WERI-Rb-1 (cell line): ENCODE data around the gene CCL3.
"Not testable (repeated sequence)": the region's sequence is repeated elsewhere in the genome, so short reads cannot be mapped to it uniquely, and the experiment has no call there.

Experiments
- DNase-seq: peaks from one replicate; pipeline ENCODE4 v3.0.0-alpha.2; 2020
- H3K27ac ChIP-seq: fragments of 250-450 bp; sonication (Bioruptor Pico); 2 replicates; pipeline ENCODE4 v1.5.1; 2020; ENCODE audit warnings: mild to moderate bottlenecking, moderate library complexity
- H3K27me3 ChIP-seq: fragments of 250-450 bp; sonication (Bioruptor Pico); 2 replicates; pipeline ENCODE4 v1.5.1; 2021; ENCODE audit warnings: mild to moderate bottlenecking, low read depth, moderate library complexity; ENCODE audit not compliant: insufficient read depth, severe bottlenecking
- H3K36me3 ChIP-seq: fragments of 250-450 bp; sonication (Bioruptor Pico); 2 replicates; pipeline ENCODE4 v1.5.1; 2020; ENCODE audit warnings: mild to moderate bottlenecking, moderate library complexity
- H3K4me3 ChIP-seq: 2 replicates; pipeline ENCODE4 v1.5.1; 2011; ENCODE audit warnings: low read depth, mild to moderate bottlenecking, control low read depth, low read length
- H3K9me3 ChIP-seq: fragments of 250-450 bp; sonication (Bioruptor Pico); 2 replicates; pipeline ENCODE4 v1.5.1; 2021; ENCODE audit warnings: mild to moderate bottlenecking, moderate library complexity; ENCODE audit not compliant: severe bottlenecking
- CTCF ChIP-seq: IDR thresholded peaks from 2 replicates; pipeline ENCODE4 v1.5.1; 2011; ENCODE audit warnings: low read depth, mild to moderate bottlenecking, control low read depth, inconsistent platforms, low read length

CCL3 gene

GRCh38 chr17:36095992-36096391 lies 6.0 kb upstream of the CCL3 start:
- Histone ChIP-seq H3K27ac (no peak overlapping the region), H3K4me3 (no peak overlapping the region), H3K36me3 (no peaks in the 10 kb centered on the region), H3K27me3 (no peaks in the 10 kb centered on the region), H3K9me3 (no peaks in the 10 kb centered on the region)
- no peak for DNase-seq
- no peak for TF ChIP-seq CTCF

GRCh38 chr17:36094746-36095145 lies 4.8 kb upstream of the CCL3 start:
- no peak for TF ChIP-seq CTCF
- DNase-seq, result no peak
- no peak overlapping the region for H3K27ac ChIP-seq
- no peak overlapping the region for H3K4me3 ChIP-seq
- H3K9me3 ChIP-seq, result no peaks in the 10 kb centered on the region
- H3K27me3 ChIP-seq, result no peaks in the 10 kb centered on the region
- H3K36me3 ChIP-seq, result no peaks in the 10 kb centered on the region

- Histone ChIP-seq H3K27ac (no peak overlapping the region), H3K4me3 (no peak overlapping the region), H3K36me3 (no peaks in the 10 kb centered on the region), H3K27me3 (no peaks in the 10 kb centered on the region), H3K9me3 (no peaks in the 10 kb centered on the region)
- TF ChIP-seq CTCF, result no peak
- DNase-seq, result no peak
Observed at GRCh38 chr17:36094232-36094631, 4.3 kb upstream of the CCL3 start.

GRCh38 chr17:36092715-36093114 lies 2.8 kb upstream of the CCL3 start:
- not testable (repeated sequence) for DNase-seq, H3K4me3 ChIP-seq, H3K27ac ChIP-seq, H3K36me3 ChIP-seq, H3K9me3 ChIP-seq, H3K27me3 ChIP-seq

GRCh38 chr17:36092230-36092629 lies 2.3 kb upstream of the CCL3 start:
- no peaks in the 10 kb centered on the region for H3K9me3 ChIP-seq
- DNase-seq, result no peak
- no peaks in the 10 kb centered on the region for H3K27me3 ChIP-seq
- no peak overlapping the region for H3K4me3 ChIP-seq
- TF ChIP-seq CTCF, result no peak
- no peak overlapping the region for H3K27ac ChIP-seq
- no peaks in the 10 kb centered on the region for H3K36me3 ChIP-seq

GRCh38 chr17:36089339-36089865 lies 541 bp downstream of the CCL3 start:
- no peaks in the 10 kb centered on the region for H3K9me3 ChIP-seq
- no peak overlapping the region for H3K4me3 ChIP-seq
- no peak for DNase-seq
- H3K36me3 ChIP-seq, result no peaks in the 10 kb centered on the region
- no peak for TF ChIP-seq CTCF
- no peaks in the 10 kb centered on the region for H3K27me3 ChIP-seq
- no peak overlapping the region for H3K27ac ChIP-seq
